GM20000 (cell line): ENCODE results near the gene RIT2.

ENCODE experiments used
- DNase-seq: peaks from one replicate; pipeline ENCODE4 v3.0.0; 2012; ENCODE audit warnings: low spot score
- TF ChIP-seq, protein P1 (sequence below): IDR thresholded peaks from 2 replicates; pipeline ENCODE4 v1.5.1; 2012; ENCODE audit warnings: mild to moderate bottlenecking, control low read depth; ENCODE audit errors: extremely low read depth, missing control alignments

The RIT2 gene

DNA sequence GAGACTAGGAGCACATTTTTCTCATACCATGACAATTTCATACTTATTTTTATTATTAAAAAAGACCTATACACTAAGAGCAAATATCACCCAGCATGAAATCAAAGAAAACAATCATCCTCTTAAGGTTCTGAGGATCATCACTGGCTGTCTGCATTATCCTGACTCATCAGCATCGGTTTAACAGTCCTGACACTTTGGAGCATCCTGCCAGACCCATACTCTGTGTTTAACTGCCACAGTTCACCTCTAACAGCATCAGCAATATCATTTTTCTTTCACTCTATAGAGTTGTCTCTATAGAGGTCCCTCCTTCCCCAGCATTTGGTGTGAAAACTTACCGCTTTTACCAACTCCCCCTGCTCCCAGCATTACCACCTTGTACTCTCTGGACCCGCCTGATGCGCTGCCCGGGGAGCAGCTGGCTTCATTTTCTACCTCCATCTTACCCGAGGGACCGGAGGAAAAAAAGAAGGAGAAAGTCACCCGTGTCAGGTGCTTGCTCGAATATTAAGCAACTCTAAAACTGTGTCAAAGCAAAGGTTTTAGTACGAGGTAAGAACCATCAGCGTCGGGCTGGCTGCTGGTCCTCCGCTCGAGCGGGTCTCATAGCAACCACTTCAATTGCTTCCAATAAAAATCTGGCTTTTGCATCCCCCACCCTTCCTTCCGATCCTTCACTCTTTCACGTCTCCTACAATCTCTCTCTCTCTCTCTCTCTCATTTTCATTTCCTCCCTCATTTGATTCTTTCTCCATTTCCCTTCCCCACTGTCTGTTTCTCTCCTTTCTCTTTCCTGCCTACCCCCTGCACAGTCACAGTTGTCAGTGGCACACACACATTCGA lies at the start of gene RIT2:
RIT2 (minus strand) TSS at position 610 of the 846 bp plus-strand sequence.
- no peak for DNase-seq
- TF ChIP-seq, protein P1, sequence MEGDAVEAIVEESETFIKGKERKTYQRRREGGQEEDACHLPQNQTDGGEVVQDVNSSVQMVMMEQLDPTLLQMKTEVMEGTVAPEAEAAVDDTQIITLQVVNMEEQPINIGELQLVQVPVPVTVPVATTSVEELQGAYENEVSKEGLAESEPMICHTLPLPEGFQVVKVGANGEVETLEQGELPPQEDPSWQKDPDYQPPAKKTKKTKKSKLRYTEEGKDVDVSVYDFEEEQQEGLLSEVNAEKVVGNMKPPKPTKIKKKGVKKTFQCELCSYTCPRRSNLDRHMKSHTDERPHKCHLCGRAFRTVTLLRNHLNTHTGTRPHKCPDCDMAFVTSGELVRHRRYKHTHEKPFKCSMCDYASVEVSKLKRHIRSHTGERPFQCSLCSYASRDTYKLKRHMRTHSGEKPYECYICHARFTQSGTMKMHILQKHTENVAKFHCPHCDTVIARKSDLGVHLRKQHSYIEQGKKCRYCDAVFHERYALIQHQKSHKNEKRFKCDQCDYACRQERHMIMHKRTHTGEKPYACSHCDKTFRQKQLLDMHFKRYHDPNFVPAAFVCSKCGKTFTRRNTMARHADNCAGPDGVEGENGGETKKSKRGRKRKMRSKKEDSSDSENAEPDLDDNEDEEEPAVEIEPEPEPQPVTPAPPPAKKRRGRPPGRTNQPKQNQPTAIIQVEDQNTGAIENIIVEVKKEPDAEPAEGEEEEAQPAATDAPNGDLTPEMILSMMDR, result no peak

DNA sequence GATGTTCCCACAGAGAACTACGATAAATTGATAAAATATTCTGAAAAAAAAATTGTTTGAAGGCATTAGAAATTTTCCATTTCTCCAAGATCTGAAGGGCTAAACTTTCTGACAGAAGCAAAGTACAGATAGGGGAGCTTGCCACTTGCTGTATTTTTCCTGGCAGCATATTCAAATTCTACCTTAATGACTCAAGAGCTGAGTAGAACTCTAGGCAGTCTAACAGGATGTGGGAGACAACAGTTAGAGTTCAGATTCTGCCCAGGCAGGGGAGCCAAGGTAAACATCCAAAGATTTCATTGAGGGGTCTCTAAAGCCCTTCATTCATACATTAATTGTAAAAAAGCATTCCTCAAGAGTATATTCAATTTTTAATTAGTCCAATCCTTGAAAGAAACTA lies 46.0 kb upstream of the RIT2 start:
- no peak for DNase-seq
- TF ChIP-seq, protein P1, result no peak

DNA sequence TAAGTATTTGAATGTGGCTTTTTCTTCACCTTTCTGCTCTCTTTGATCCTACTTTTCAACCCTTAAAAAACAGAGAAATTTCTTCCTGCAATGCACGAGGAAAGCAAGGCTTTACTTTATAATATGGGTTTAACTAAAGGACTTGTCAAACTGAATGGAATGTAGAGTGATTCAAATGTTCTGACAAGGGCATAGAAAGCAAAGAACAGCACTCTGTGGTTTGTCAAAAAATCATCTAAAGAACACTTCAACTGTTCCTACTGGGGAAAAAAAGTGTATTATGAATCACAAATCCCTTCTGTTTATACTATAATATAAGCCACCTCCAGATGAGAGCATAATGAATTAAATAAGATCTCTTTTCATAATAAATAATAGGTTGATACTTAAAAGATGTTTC lies 45.0 kb upstream of the RIT2 start:
- TF ChIP-seq, protein P1, result no peak
- DNase-seq, result no peak

DNA sequence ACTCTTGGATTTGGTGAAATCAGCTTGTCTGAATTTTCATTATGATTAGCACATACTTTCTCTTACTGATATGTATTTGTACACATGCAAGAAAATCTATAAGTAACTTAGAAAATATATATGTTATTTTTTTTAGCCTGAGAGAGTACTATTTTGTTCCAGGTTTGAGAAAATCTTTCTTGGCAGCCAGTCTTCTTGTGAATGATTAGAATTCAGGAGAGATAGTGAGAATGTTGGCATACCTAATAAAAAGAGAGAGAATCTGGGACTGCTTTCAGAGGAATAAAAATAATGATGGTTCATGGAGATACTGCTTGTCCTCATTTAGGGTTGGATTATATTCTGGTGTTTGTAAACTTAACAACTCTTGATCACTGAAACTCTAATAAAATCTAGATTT lies 44.4 kb upstream of the RIT2 start:
- TF ChIP-seq, protein P1, result no peak
- no peak for DNase-seq

DNA sequence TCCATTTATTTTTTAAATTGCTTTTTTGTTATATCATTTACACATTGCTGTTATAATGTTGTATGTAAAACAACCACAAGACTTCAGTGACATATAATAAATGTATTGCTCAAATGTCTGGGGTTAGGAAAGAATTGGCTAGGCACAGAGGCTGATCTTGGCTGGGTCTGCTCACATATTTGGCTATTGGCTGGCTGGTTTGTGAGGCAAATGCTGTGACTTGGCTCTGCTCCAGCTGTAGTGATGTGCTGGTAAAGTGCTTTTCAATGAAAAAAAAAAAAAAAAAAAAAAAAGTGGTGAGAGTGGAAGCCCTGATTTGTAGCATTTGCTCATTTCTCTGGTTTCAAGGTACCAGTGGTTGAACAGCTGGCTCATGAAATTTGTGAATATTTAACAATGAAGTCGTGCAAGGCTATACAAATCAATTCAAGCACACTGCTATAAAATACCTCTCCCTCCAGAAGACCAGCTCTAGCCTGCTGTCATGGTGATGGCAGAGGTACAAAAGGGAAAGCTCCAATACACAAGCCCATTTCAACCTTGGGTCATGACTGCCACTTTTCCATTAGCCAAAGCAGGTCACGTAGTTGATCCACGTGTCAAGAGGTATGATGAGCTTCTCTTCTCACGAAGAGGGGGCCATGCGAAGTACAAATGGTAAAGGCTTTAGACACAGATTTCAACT lies 43.7 kb upstream of the RIT2 start:
- TF ChIP-seq, protein P1, result no peak
- no peak for DNase-seq

DNA sequence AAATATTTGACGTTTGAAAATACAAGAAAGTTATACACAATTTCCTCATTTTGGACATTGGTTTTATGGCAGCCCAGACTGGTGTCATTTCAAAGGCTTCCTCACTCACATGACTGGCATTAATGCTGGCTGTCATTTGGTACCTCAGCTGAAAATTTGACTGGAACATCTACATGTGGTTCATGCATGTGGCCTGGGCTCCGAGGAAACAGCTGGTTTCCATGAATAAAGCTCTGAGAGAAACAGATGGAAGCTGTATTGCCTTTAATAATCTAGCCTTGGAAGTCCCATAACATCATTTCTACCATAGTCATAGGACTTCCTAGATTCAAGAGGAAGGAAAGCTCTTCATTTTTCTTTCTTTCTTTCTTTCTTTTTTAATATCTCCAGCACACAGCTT lies 42.9 kb upstream of the RIT2 start:
- TF ChIP-seq, protein P1, result no peak
- DNase-seq, result no peak

DNA sequence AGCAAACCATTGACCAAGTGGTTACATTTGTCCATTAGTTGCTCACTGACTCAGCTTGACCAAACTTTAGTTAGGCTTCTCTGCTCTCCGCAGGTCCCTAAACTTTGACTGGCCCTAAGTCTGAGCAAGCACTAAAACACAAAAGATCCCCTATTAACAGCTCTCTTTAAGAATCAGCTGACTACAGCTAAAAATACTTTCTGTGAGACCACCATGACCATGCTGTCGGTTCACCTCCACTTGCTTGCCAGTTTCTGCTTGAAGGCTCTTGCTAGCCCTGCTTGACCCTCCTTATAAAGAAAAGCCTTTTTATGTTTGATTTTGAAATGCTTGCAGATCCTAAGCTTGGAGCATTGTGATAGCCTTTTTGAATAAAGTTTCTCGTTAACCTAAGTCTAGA lies 40.4 kb upstream of the RIT2 start:
- TF ChIP-seq, protein P1, result no peak
- DNase-seq, result no peak
